ENCODE data around the gene ZNF74.
"Not testable (repeated sequence)": the region's sequence is repeated elsewhere in the genome, so short reads cannot be mapped to it uniquely, and the experiment has no call there.

The ZNF74 gene

GRCh38 chr22:20448630-20449029 lies 54.7 kb downstream of the ZNF74 start:
- DNase-seq (ENCODE audit: low spot score), result no peak

- no peak for DNase-seq (ENCODE audit: low spot score)
These were observed 56.0 kb downstream of the ZNF74 start for GRCh38 chr22:20449819-20450550.

DNA sequence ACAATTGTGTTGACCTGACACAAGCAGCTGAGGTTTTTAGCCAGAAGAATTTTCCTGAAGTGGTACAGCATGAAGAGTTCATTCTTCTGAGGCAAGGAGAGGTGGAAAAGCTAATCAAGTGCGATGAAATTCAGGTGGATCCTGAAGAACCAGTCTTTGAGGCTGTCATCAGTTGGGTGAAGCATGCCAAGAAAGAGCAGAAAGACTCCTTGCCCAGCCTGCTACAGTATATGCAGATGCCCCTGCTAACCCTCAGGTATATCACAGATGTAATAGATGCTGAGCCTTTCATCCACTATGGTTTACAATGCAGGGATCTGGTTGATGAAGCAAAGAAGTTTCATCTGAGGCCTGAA lies 56.6 kb downstream of the ZNF74 start:
- DNase-seq (ENCODE audit: low spot score), result no peak

DNA sequence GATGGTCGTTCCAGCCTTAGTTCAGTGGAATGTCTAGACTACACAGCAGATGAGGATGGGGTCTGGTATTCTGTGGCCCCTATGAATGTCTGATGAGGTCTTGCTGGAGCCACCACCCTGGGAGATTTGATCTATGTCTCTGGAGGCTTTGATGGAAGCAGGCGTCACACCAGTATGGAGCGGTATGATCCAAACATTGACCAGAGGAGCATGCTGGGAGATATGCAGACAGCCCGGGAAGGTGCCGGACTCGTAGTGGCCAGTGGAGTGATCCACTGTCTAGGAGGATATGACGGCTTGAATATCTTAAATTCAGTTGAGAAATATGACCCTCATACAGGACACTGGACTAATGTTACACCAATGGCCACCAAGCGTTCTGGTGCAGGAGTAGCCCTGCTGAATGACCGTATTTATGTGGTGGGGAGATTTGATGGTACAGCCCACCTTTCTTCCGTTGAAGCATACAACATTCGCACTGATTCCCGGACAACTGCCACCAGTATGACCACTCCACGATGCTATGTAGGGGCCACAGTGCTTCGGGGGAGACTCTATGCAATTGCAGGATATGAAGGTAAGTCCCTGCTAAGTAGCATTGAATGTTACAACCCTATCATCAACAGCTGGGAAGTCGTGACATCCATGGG lies 57.3 kb downstream of the ZNF74 start:
- not testable (repeated sequence) for DNase-seq (ENCODE audit: low spot score)

GRCh38 chr22:20451920-20452319 lies 58.0 kb downstream of the ZNF74 start:
- no peak for DNase-seq (ENCODE audit: low spot score)

DNA sequence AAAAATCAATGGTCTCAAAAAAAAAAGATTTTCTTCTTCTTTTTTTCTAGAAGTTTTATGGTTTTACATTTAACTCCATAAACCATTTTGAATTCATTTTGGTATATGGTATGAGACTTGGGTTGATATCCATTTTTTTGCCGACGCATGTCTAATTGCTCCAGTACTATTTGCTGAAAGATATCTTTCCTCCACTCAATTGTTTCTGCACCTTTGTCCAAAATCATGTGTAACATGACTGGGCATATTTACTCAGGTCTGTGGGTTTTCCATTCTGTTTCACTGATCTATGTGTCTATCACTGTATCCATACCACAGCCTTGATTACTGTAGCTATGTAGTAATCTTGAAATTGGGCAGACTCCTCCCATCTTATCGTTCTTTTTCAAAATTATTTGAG lies 59.3 kb downstream of the ZNF74 start:
- no peak for DNase-seq (ENCODE audit: low spot score)

- no peak for DNase-seq (ENCODE audit: low spot score)
These were observed 61.7 kb downstream of the ZNF74 start for GRCh38 chr22:20455709-20456063.

GRCh38 chr22:20456064-20456721 lies 62.2 kb downstream of the ZNF74 start:
- peak; percentile 87 for DNase-seq (ENCODE audit: low spot score)

DNA sequence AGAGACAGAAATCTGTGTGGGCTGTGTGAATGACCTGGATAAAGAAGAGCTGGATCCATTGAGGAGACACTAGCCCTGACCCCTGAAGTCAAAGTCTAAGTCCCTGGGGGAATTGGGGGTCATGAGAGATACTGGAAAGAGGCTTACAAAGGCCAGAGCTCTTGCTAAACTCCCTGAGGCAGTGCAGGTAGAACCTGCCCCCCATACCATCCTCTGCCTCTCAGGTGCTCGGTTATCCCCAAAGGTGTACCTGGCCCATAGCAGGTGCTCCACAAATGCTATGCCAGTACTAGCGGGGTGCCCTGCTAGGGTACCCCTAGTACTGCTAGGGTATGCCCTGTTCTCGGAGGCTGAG lies 62.7 kb downstream of the ZNF74 start:
- DNase-seq (ENCODE audit: low spot score), result no peak

DNA sequence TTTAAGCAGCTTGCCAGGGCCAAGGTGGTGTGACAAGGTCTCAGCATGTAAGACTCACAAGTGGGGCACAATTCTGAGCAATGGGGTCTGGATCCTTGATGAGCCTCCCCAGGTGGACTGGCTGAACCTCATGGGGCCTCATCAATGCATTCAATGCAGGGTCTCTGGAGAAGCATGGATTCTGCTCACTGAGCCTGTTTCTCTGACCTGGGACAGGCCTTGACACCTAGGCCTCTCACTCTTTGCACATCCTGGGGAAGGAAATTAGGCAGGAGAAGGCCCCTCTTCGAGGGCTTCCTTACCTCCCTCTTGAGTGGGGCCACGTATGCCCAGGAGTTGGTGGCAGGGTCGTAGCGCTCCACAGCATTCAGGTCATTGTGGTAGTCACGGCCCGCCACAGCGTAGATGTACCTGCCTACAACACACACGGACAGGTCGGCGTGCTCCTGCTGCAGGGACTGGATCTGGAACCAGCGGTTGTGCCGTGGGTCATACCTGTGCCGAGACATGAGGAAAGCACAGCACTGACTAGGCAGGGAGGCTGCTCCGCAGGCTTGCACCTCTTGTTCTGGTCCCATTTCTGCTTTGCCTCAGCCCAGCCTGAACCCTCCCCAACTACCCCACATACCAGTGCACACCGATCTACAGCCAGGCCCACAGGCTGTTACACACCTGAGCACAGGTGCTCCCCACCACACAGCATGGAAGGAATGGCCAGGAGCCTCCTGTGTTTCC lies 63.7 kb downstream of the ZNF74 start:
- DNase-seq (ENCODE audit: low spot score), result no peak

All from germinal center (tissue), 1 donor.